Erythroblast (primary cell): Measurements from ENCODE around the gene SMG7.

Source experiments
- DNase-seq, 2 experiments: peaks; one replicate each; lab custom pipeline; 2025; lab: John Stamatoyannopoulos, UW
- GATA1 ChIP-seq: IDR thresholded peaks from 2 replicates; pipeline ENCODE4 v1.6.1; 2011; ENCODE audit warnings: low read depth, mild to moderate bottlenecking, control low read depth, low read length, moderate library complexity
- POLR2A ChIP-seq: IDR thresholded peaks from 2 replicates; pipeline ENCODE4 v1.6.1; 2011; ENCODE audit warnings: mild to moderate bottlenecking, low read length

SMG7 gene

DNA sequence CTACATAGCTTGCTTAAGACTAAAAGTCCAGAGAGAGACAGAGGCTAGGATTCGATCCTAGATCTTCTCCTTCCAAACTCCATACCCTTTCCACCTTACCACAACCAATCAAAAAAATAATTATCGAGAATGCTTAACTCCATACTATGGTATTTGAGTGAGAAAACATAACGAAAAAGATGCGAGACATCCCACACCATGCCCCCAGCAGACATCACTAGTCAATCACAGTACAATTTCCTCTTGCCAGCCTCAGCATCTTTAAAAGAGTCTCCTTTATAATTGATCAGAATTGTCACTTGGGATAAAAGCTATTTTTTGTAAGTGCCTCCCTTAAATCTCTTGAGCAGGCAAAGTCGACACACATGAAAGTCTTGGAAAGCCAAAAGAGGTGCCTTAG lies 117.1 kb downstream of the SMG7 start:
- DNase-seq: no peak
- TF ChIP-seq POLR2A: no peak
- no peak for TF ChIP-seq GATA1

DNA sequence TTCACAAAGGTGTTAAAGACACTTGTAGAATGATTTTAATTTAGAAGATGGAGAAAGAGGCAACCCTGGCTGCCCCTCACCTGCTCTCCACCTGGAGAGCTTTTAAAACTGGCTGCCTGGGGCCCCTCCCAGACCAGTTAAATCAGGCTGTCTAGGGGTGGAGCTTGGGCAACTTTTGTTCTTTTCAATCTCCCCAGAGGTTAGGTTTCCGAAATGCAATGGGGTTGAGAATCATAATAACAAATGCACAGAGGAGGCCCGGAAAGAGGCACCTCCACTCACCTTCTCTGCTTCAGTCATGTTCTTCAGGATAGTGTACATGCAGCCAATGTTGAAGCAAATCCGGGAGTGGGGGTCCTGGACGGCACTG lies 117.6 kb downstream of the SMG7 start:
- TF ChIP-seq POLR2A: no peak
- TF ChIP-seq GATA1: no peak
- no peak for DNase-seq

DNA sequence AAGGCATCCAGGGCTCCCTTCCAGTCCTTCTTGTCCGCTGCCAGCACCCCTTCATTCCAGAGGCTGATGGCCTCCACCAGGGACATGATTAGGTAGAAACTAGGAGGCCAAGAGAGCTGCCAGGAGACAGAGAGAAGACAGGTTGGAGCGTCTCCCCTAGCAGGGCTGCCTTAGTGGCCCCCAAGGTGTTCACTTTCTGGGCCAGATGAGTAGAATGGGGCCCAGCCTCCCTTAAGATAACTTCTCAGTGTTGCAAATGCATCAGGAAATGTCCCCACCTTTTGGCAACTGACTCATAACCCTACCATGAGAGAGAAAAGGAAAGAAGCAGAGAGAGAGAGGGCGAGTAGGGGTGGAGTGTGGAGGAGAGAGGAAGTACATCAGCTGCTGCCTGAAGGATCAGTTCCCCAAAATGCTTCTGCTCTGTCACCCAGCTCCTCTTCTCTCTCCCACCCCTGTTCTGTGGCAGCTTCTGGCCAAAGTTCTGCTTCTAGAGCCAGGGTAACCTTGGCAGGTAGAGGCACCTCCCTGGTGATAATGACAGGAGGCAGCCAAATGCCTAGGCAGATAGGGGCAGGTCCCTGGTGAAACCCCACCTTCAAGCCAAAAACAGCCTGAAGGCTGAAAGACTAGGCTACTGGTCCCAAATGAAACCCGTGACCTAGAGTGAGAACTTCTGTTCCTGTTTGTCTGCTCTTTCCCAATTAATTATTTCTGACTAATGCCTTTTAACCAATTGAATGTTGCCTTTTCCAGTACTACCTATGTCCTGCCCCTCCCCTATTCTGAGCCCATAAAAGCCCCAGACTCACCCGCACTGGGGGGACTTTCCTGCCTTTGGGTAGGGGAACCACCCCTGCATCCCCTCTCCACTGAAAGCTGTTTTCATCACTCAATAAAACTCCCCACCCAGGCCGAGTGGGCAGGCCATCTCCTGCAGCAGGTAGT lies 118.2 kb downstream of the SMG7 start, which contains the start of gene NCF2:
NCF2 (minus strand) TSS at position 216 of the 948 bp plus-strand sequence; CDS start at position 86, 130 bp downstream.
- peak in 1 of 2 experiments; percentile 9 for DNase-seq
- no peak for TF ChIP-seq POLR2A
- no peak for TF ChIP-seq GATA1

- no peak for DNase-seq
- TF ChIP-seq GATA1 (no peak), POLR2A (no peak)
These were observed 120.4 kb downstream of the SMG7 start for GRCh38 chr1:183592733-183593132.

DNA sequence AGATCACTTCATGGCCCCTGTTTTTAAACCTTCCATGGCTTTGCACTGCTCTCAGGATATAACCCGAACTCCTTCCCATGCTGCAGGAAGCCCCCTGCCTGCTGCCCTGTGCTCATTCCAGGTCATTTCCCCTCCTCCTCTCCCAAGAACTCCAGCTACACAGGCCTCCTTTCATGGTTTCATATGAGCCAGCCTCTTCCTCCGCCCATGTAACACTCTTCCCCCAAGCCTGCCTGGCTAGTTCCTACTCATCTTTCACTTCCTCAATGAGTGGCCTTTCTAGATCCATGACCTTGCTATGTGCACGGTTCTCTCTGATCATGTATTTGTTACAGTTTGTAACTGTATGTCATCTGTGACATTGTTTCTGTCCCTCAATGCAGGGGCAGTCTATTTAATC lies 121.1 kb downstream of the SMG7 start:
- TF ChIP-seq POLR2A: no peak
- no peak for TF ChIP-seq GATA1

GRCh38 chr1:183595537-183595936 lies 123.2 kb downstream of the SMG7 start:
- no peak for TF ChIP-seq POLR2A
- TF ChIP-seq GATA1: no peak

More for the DNA sequence above, 121.1 kb downstream of the SMG7 start:
- DNase-seq: no peak

DNA sequence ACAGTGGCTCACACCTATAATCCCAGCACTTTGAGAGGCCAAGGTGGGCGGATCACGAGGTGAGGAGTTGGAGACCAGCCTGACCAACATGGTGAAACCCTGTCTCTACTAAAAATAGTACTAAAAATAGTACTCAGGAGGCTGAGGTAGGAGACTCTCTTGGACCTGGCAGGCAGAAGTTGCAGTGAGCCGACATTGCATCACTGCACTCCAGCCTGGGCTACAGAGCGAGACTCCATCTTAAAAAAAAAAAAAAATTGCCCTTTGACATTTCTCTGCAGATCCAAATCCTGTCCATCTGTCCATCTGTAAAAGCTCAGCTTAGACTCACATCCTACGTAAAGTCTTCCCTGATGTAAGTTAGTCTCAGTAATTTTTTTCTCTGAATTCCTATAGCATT lies 124.2 kb downstream of the SMG7 start:
- DNase-seq: no peak
- no peak for TF ChIP-seq POLR2A
- TF ChIP-seq GATA1: no peak

More at GRCh38 chr1:183595537-183595936, 123.2 kb downstream of the SMG7 start:
- DNase-seq: no peak

GRCh38 chr1:183597656-183598347 lies 125.5 kb downstream of the SMG7 start:
- DNase-seq: no peak
- no peak for TF ChIP-seq GATA1
- no peak for TF ChIP-seq POLR2A

GRCh38 chr1:183598386-183598785 lies 126.1 kb downstream of the SMG7 start:
- no peak for DNase-seq
- TF ChIP-seq POLR2A: no peak

- TF ChIP-seq POLR2A (no peak), GATA1 (no peak)
- DNase-seq: peak; percentile 9 to 44
These were observed 127.8 kb downstream of the SMG7 start for GRCh38 chr1:183600136-183600535.

- DNase-seq: no peak
- TF ChIP-seq GATA1 (no peak), POLR2A (no peak)
These were observed 128.3 kb downstream of the SMG7 start for GRCh38 chr1:183600634-183601033.

DNA sequence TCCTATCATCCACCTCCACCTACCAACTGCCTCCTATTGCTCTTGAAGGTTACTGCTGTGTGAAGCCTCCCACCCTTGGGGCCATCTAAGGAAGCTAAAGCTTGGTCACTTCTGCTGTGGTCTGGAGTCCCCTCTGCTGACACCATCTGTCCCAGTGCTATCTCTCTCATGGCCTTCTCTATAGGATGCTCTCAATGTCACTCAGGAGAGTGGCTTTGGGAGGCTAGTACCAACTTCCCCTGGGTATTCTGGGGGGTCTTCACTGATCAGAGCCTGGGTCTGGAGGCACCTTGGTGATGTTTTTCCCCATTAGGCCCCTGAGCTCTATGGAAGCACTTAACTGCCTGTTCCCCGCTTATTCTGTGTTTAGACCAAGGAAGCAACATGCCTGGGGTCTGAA lies 130.2 kb downstream of the SMG7 start:
- DNase-seq: no peak
- TF ChIP-seq GATA1 (no peak), POLR2A (no peak)
